IPS DF 4.7 (cell line): Measurements from ENCODE around the gene RFT1.

Source experiments
- DNase-seq: peaks from one replicate; pipeline ENCODE4 v3.0.0-alpha.2; 2013; ENCODE audit warnings: low spot score; ENCODE audit errors: extremely low read depth

RFT1 gene

GRCh38 chr3:53126601-53127000, 3.6 kb downstream of the RFT1 start:
- no peak for DNase-seq

- DNase-seq = no peak
These were observed 6.3 kb downstream of the RFT1 start for GRCh38 chr3:53123953-53124352.

GRCh38 chr3:53123510-53123909, 6.7 kb downstream of the RFT1 start:
- no peak for DNase-seq

- no peak for DNase-seq
These were observed 7.3 kb downstream of the RFT1 start for GRCh38 chr3:53122933-53123305.

- no peak for DNase-seq
These were observed 7.8 kb downstream of the RFT1 start for GRCh38 chr3:53122255-53122932.

GRCh38 chr3:53120336-53120735, 9.9 kb downstream of the RFT1 start:
- DNase-seq = no peak

GRCh38 chr3:53116956-53117355, 13.3 kb downstream of the RFT1 start:
- DNase-seq = no peak

- DNase-seq = no peak
These were observed 15.7 kb downstream of the RFT1 start for GRCh38 chr3:53114412-53115074.

- peak; percentile 75 for DNase-seq
These were observed 16.2 kb downstream of the RFT1 start for GRCh38 chr3:53114011-53114400.

- DNase-seq = no peak
These were observed 16.8 kb downstream of the RFT1 start for GRCh38 chr3:53113293-53114010.

GRCh38 chr3:53111822-53112221, 18.4 kb downstream of the RFT1 start:
- no peak for DNase-seq

GRCh38 chr3:53109891-53110771, 20.1 kb downstream of the RFT1 start:
- peak; percentile 28 for DNase-seq

GRCh38 chr3:53109190-53109589, 21.0 kb downstream of the RFT1 start:
- no peak for DNase-seq

- DNase-seq = no peak
These were observed 25.5 kb downstream of the RFT1 start for GRCh38 chr3:53104762-53105161.

GRCh38 chr3:53103397-53104296, 26.6 kb downstream of the RFT1 start:
- no peak for DNase-seq

GRCh38 chr3:53102601-53103147, 27.6 kb downstream of the RFT1 start:
- no peak for DNase-seq

GRCh38 chr3:53101956-53102355, 28.3 kb downstream of the RFT1 start:
- DNase-seq = no peak

- no peak for DNase-seq
These were observed 29.3 kb downstream of the RFT1 start for GRCh38 chr3:53100818-53101466.

GRCh38 chr3:53097887-53098286, 32.3 kb downstream of the RFT1 start:
- DNase-seq = no peak

- DNase-seq = no peak
These were observed 37.3 kb downstream of the RFT1 start for GRCh38 chr3:53092942-53093341.
